Posterior vena cava (tissue), 2 donors: ENCODE data around the gene URB2. TPM values are rescaled to one million over a fixed set of nuclear protein-coding genes. Genes with fewer than 3 reads are reported as not detected.
"Not testable (repeated sequence)": the region's sequence is repeated elsewhere in the genome, so short reads cannot be mapped to it uniquely, and the experiment has no call there.

ENCODE experiments used
- DNase-seq: peaks from one replicate; pipeline ENCODE4 v3.0.0-alpha.2; 2020; ENCODE audit warnings: low spot score
- intact Hi-C, 2 donors: fragments of 100-400 bp; cut with DNase I; formaldehyde crosslinking; loops; one replicate each; pipeline versions ENCODE4 v1.14.1 to v1.14.2; 2022 to 2023
- long read RNA-seq, 2 donors: library from polyadenylated mRNA; unstranded; transcript quantifications; one replicate each; pipeline ENCODE4 v2.0.0, GENCODE V29; 2020 to 2021
- total RNA-seq, 2 donors: library from RNA; stranded (reverse); fragmentation: NEBNext Ultra II Directional; extraction: Animal tissue kit (Norgen Biotek cat#: 25700); gene quantifications; one replicate each; pipeline ENCODE4 v1.2.1, GENCODE V29; 2021
- donor health status: DM: yes; HTN: yes; CAD: no.
- donor health status: DM: yes; HTN: yes; CAD: no.

URB2 gene
- 1 to 10 TPM; 7.5 to 8.3 TPM for total RNA-seq
- long read RNA-seq, donor 1, full-length matches to known transcripts, result 1 of 2 reads
- long read RNA-seq, donor 1, partial matches to known transcripts, result 1 of 2 reads
- long read RNA-seq, donor 1, other reads (novel, unspliced or antisense), result 0 of 2 reads
- long read RNA-seq, donor 2, partial matches to known transcripts, result 5 of 5 reads
- long read RNA-seq, donor 2, other reads (novel, unspliced or antisense), result 0 of 5 reads

- intact Hi-C loops, result loop anchor here in 1 of 2 donors (5.0 kb wide), 1 partner anchor 69 kb away; the partner anchor contains the start of gene ABCB10
- DNase-seq, result peak; percentile 95
Observed at GRCh38 chr1:229625915-229626831, at the start of gene URB2, which contains the start of gene TAF5L. Gene URB2 (plus strand): TSS chr1:229626247. CDS start chr1:229627634, 1,387 bp downstream. Gene TAF5L (minus strand): TSS chr1:229626122. CDS start chr1:229614482, 11,640 bp downstream.

GRCh38 chr1:229578168-229579058 lies 47.6 kb upstream of the URB2 start:
- intact Hi-C loops, result no loop called here
- no peak for DNase-seq

- intact Hi-C loops, result no loop called here
- DNase-seq, result no peak
Observed at GRCh38 chr1:229579059-229579673, 46.9 kb upstream of the URB2 start.

- no peak for DNase-seq
- intact Hi-C loops, result no loop called here
Observed at GRCh38 chr1:229581485-229581884, 44.6 kb upstream of the URB2 start.

GRCh38 chr1:229582011-229582694 lies 43.9 kb upstream of the URB2 start:
- DNase-seq, result no peak
- intact Hi-C loops, result no loop called here

GRCh38 chr1:229582715-229583114 lies 43.3 kb upstream of the URB2 start:
- no peak for DNase-seq
- intact Hi-C loops, result no loop called here

GRCh38 chr1:229585338-229585737 lies 40.7 kb upstream of the URB2 start:
- intact Hi-C loops, result no loop called here
- no peak for DNase-seq

GRCh38 chr1:229590119-229590518 lies 35.9 kb upstream of the URB2 start:
- no peak for DNase-seq
- intact Hi-C loops, result no loop called here

- no peak for DNase-seq
- intact Hi-C loops, result no loop called here
Observed at GRCh38 chr1:229593800-229594199, 32.2 kb upstream of the URB2 start.

GRCh38 chr1:229594227-229595008 lies 31.6 kb upstream of the URB2 start:
- DNase-seq, result peak; percentile 79
- intact Hi-C loops, result loop anchor here in 1 of 2 donors (5.0 kb wide), 1 partner anchor 37 kb away; the partner anchor contains the start of gene ABCB10

GRCh38 chr1:229595876-229596275 lies 30.2 kb upstream of the URB2 start:
- DNase-seq, result not testable (repeated sequence)
- intact Hi-C loops, result loop anchor here in 1 of 2 donors (5.0 kb wide), 1 partner anchor 39 kb away; the partner anchor contains the start of gene ABCB10

GRCh38 chr1:229596925-229597699 lies 28.9 kb upstream of the URB2 start:
- peak; percentile 88 for DNase-seq
- intact Hi-C loops, result loop anchor here in 1 of 2 donors (5.0 kb wide), 1 partner anchor 40 kb away; the partner anchor contains the start of gene ABCB10

GRCh38 chr1:229597877-229598276 lies 28.2 kb upstream of the URB2 start:
- intact Hi-C loops, result loop anchor here in 1 of 2 donors (5.0 kb wide), 1 partner anchor 41 kb away; the partner anchor contains the start of gene ABCB10

GRCh38 chr1:229599218-229599954 lies 26.7 kb upstream of the URB2 start:
- intact Hi-C loops, result loop anchor here in 1 of 2 donors (5.0 kb wide), 1 partner anchor 42 kb away; the partner anchor contains the start of gene ABCB10
- no peak for DNase-seq

More at GRCh38 chr1:229597877-229598276, 28.2 kb upstream of the URB2 start:
- DNase-seq, result no peak

GRCh38 chr1:229600229-229600628 lies 25.8 kb upstream of the URB2 start:
- DNase-seq, result no peak
- intact Hi-C loops, result no loop called here
